ENCODE results near the gene LRP1B.

DNA sequence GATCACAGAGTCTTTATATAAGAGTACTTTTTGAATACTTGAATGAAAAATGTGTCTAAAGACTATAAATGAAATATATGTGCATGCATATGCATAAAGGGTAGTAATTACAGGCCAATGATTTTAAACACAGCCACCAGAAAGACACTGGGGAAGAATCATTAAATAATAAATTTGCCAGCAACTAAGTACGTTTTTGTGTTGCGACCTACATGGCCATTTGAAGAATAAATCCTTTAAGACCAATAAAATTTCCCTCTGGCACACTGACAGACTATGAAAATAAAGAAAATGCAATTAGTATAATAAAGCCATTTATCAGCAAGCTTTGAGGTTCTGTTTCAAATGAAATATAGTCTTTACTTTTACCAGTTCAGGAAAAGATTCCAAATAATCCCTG lies 1413.3 kb downstream of the LRP1B start:
- TF ChIP-seq, protein P1, sequence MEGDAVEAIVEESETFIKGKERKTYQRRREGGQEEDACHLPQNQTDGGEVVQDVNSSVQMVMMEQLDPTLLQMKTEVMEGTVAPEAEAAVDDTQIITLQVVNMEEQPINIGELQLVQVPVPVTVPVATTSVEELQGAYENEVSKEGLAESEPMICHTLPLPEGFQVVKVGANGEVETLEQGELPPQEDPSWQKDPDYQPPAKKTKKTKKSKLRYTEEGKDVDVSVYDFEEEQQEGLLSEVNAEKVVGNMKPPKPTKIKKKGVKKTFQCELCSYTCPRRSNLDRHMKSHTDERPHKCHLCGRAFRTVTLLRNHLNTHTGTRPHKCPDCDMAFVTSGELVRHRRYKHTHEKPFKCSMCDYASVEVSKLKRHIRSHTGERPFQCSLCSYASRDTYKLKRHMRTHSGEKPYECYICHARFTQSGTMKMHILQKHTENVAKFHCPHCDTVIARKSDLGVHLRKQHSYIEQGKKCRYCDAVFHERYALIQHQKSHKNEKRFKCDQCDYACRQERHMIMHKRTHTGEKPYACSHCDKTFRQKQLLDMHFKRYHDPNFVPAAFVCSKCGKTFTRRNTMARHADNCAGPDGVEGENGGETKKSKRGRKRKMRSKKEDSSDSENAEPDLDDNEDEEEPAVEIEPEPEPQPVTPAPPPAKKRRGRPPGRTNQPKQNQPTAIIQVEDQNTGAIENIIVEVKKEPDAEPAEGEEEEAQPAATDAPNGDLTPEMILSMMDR (conservative IDR thresholded peaks at IDR 0.05 in 1 of 2, IDR thresholded peaks at IDR 0.05 in 1 of 2; ENCODE audit: extremely low read depth in 1 of 2, insufficient read depth in 1 of 2, low read depth in 1 of 2, low read length in 2 of 2): no peak
- no peak for TF ChIP-seq EZH2 (IDR thresholded peaks at IDR 0.05; ENCODE audit: borderline replicate concordance, low read length)
